NT2/D1 (cell line): Measurements from ENCODE around the gene GPS1.

ENCODE experiments used
- SUZ12 ChIP-seq: IDR thresholded peaks from 2 replicates; pipeline ENCODE4 v1.6.1; 2011; ENCODE audit not compliant: insufficient read length, insufficient read depth; ENCODE audit errors: extremely low read depth
- YY1 ChIP-seq: IDR thresholded peaks from 2 replicates; pipeline ENCODE4 v1.6.1; 2011; ENCODE audit not compliant: insufficient read length, insufficient read depth
- ZNF274 ChIP-seq: IDR thresholded peaks from 2 replicates; pipeline ENCODE4 v1.6.1; 2011; ENCODE audit warnings: mild to moderate bottlenecking, low read depth, low read length

GRCh38 chr17:82058855-82059249 lies 7.2 kb downstream of the GPS1 start:
- no peak for TF ChIP-seq YY1
- TF ChIP-seq ZNF274, result no peak
- no peak for TF ChIP-seq SUZ12
